ENCODE data around the gene FAM114A2.

Gene FAM114A2

GRCh38 chr5:154086146-154086545, 47.4 kb upstream of the FAM114A2 start:
- no peaks in the 10 kb centered on the region for H3K9me3 ChIP-seq (ENCODE audit: low read length)
- H3K4me2 ChIP-seq (ENCODE audit: low read length), result no peak overlapping the region
- H3K4me3 ChIP-seq (ENCODE audit: low read depth, low read length, poor library complexity, severe bottlenecking), result no peak overlapping the region
- H4K20me1 ChIP-seq (ENCODE audit: insufficient read depth, low read length), result no peaks in the 10 kb centered on the region
- no peak overlapping the region for H2AFZ ChIP-seq (ENCODE audit: low read length)
- TF ChIP-seq EZH2 (IDR thresholded peaks at IDR 0.05; ENCODE audit: borderline replicate concordance, low read length), result no peak
- TF ChIP-seq CTCF (IDR thresholded peaks at IDR 0.05; ENCODE audit: low read length), result no peak
- H3K9ac ChIP-seq (ENCODE audit: low read length), result no peak overlapping the region
- no peaks in the 10 kb centered on the region for H3F3A ChIP-seq (ENCODE audit: insufficient read depth, low read length)
- no peaks in the 10 kb centered on the region; the same call in 1 of the 2 replicates for H3K27me3 ChIP-seq (ENCODE audit: insufficient read depth, low read length)
- H3K4me1 ChIP-seq (ENCODE audit: insufficient read depth, low read length, severe bottlenecking), result no peaks in the 10 kb centered on the region
- H3K36me3 ChIP-seq (ENCODE audit: insufficient read depth, low read length), result no peaks in the 10 kb centered on the region
- no peaks in the 10 kb centered on the region for H3K79me2 ChIP-seq (ENCODE audit: insufficient read depth, low read length)
- H3K27ac ChIP-seq (ENCODE audit: low read depth, low read length, poor library complexity, severe bottlenecking), result no peak overlapping the region
- H3K9me2 ChIP-seq (ENCODE audit: low read depth, low read length), result no peaks in the 10 kb centered on the region

GRCh38 chr5:154084062-154084639, 45.4 kb upstream of the FAM114A2 start:
- TF ChIP-seq CTCF (IDR thresholded peaks at IDR 0.05; ENCODE audit: low read length), result no peak
- TF ChIP-seq EZH2 (IDR thresholded peaks at IDR 0.05; ENCODE audit: borderline replicate concordance, low read length), result no peak
- H3K9ac ChIP-seq (ENCODE audit: low read length), result no peak overlapping the region
- H4K20me1 ChIP-seq (ENCODE audit: insufficient read depth, low read length), result no peaks in the 10 kb centered on the region
- no peaks in the 10 kb centered on the region for H3F3A ChIP-seq (ENCODE audit: insufficient read depth, low read length)
- no peaks in the 10 kb centered on the region for H3K4me1 ChIP-seq (ENCODE audit: insufficient read depth, low read length, severe bottlenecking)
- H3K4me2 ChIP-seq (ENCODE audit: low read length), result no peak overlapping the region
- no peaks in the 10 kb centered on the region for H3K9me2 ChIP-seq (ENCODE audit: low read depth, low read length)
- H3K36me3 ChIP-seq (ENCODE audit: insufficient read depth, low read length), result no peaks in the 10 kb centered on the region
- no peaks in the 10 kb centered on the region; the same call in 1 of the 2 replicates for H3K27me3 ChIP-seq (ENCODE audit: insufficient read depth, low read length)
- no peaks in the 10 kb centered on the region for H3K79me2 ChIP-seq (ENCODE audit: insufficient read depth, low read length)
- no peaks in the 10 kb centered on the region for H3K9me3 ChIP-seq (ENCODE audit: low read length)
- H3K4me3 ChIP-seq (ENCODE audit: low read depth, low read length, poor library complexity, severe bottlenecking), result no peak overlapping the region
- H3K27ac ChIP-seq (ENCODE audit: low read depth, low read length, poor library complexity, severe bottlenecking), result no peak overlapping the region
- no peak overlapping the region for H2AFZ ChIP-seq (ENCODE audit: low read length)

GRCh38 chr5:154081246-154081645, 42.5 kb upstream of the FAM114A2 start:
- no peak overlapping the region for H3K4me3 ChIP-seq (ENCODE audit: low read depth, low read length, poor library complexity, severe bottlenecking)
- no peak overlapping the region for H3K27ac ChIP-seq (ENCODE audit: low read depth, low read length, poor library complexity, severe bottlenecking)
- no peaks in the 10 kb centered on the region for H4K20me1 ChIP-seq (ENCODE audit: insufficient read depth, low read length)
- no peaks in the 10 kb centered on the region for H3K9me3 ChIP-seq (ENCODE audit: low read length)
- no peaks in the 10 kb centered on the region for H3F3A ChIP-seq (ENCODE audit: insufficient read depth, low read length)
- no peaks in the 10 kb centered on the region for H3K4me1 ChIP-seq (ENCODE audit: insufficient read depth, low read length, severe bottlenecking)
- H3K4me2 ChIP-seq (ENCODE audit: low read length), result no peak overlapping the region
- no peak for TF ChIP-seq EZH2 (IDR thresholded peaks at IDR 0.05; ENCODE audit: borderline replicate concordance, low read length)
- no peak for TF ChIP-seq CTCF (IDR thresholded peaks at IDR 0.05; ENCODE audit: low read length)
- H3K27me3 ChIP-seq (ENCODE audit: insufficient read depth, low read length), result no peaks in the 10 kb centered on the region; the same call in 1 of the 2 replicates
- no peak overlapping the region for H3K9ac ChIP-seq (ENCODE audit: low read length)
- no peak overlapping the region for H2AFZ ChIP-seq (ENCODE audit: low read length)
- H3K79me2 ChIP-seq (ENCODE audit: insufficient read depth, low read length), result no peaks in the 10 kb centered on the region
- H3K9me2 ChIP-seq (ENCODE audit: low read depth, low read length), result no peaks in the 10 kb centered on the region
- H3K36me3 ChIP-seq (ENCODE audit: insufficient read depth, low read length), result no peaks in the 10 kb centered on the region

All from OCI-LY1 (cell line).